H1 (cell line): ENCODE results near the gene GFRA4. TPM values are rescaled to one million over a fixed set of nuclear protein-coding genes. Genes with fewer than 3 reads are reported as not detected.

Experiments used
- CTCF ChIA-PET: fragments of 300-600 bp; sonication (Branson Sonifier 250); formaldehyde crosslinking; loops from one replicate; lab custom pipeline; 2021; ENCODE audit not compliant: partially characterized antibody; lab: Charles Lee
- POLR2A ChIA-PET: fragments of 300-600 bp; sonication (Branson Sonifier 250); formaldehyde crosslinking; loops from one replicate; lab custom pipeline; 2021; ENCODE audit warnings: inconsistent platforms; ENCODE audit not compliant: partially characterized antibody; lab: Charles Lee
- DNase-seq, 2 experiments: peaks; one replicate each; pipeline versions ENCODE4 v3.0.0 to v3.0.0-alpha.2; 2010 to 2022; ENCODE audit warnings: low spot score in 2 of 2, low read depth in 1 of 2, mixed read lengths in 1 of 2
- FAIRE-seq: peaks from 2 replicates; lab custom pipeline; 2011; peaks lifted over from hg19 to GRCh38; lab: Jason Lieb, UNC
- H2AFZ ChIP-seq: 2 replicates; pipeline ENCODE4 v1.8.1; 2012; ENCODE audit warnings: low read length, inconsistent platforms
- H2AK5ac ChIP-seq: 2 replicates; pipeline ENCODE4 v1.6.1; 2013; ENCODE audit warnings: low read depth, low read length
- H2BK120ac ChIP-seq: replicated peaks from 2 replicates; pipeline ENCODE3; 2013; ENCODE audit warnings: low read depth, low read length, inconsistent platforms
- H2BK12ac ChIP-seq: 2 replicates; pipeline ENCODE4 v1.6.1; 2013; ENCODE audit warnings: low read depth, low read length
- H2BK15ac ChIP-seq: 2 replicates; pipeline ENCODE4 v1.6.1; 2013; ENCODE audit warnings: low read length
- H2BK20ac ChIP-seq: 2 replicates; pipeline ENCODE4 v1.6.1; 2013; ENCODE audit warnings: low read length
- H2BK5ac ChIP-seq: 2 replicates; pipeline ENCODE4 v1.6.1; 2013; ENCODE audit warnings: low read depth, low read length
- H3K14ac ChIP-seq: 2 replicates; pipeline ENCODE4 v1.6.1; 2013; ENCODE audit warnings: inconsistent platforms; ENCODE audit not compliant: insufficient read length
- H3K18ac ChIP-seq: 2 replicates; pipeline ENCODE4 v1.6.1; 2013; ENCODE audit warnings: low read length; ENCODE audit errors: extremely low read depth
- H3K23ac ChIP-seq: 2 replicates; pipeline ENCODE4 v1.6.1; 2013; ENCODE audit warnings: inconsistent platforms; ENCODE audit not compliant: insufficient read length
- H3K23me2 ChIP-seq: 2 replicates; pipeline ENCODE4 v1.6.1; 2013; ENCODE audit warnings: low read depth, low read length
- H3K27ac ChIP-seq: 2 replicates; pipeline ENCODE4 v1.6.1; 2011; ENCODE audit warnings: low read depth, low read length, inconsistent platforms
- H3K27me3 ChIP-seq, 4 experiments: replicated peaks in 1 of 4; 1 replicate in 1 of 4; 2 replicates in 3 of 4; pipeline versions ENCODE4 v1.6.1 to v1.8.1; 2011 to 2013; ENCODE audit warnings: low read length in 3 of 4, mild to moderate bottlenecking in 3 of 4, inconsistent platforms in 2 of 4, mixed read lengths in 2 of 4, moderate library complexity in 1 of 4; ENCODE audit not compliant: control insufficient read depth in 3 of 4, insufficient read depth in 3 of 4; ENCODE audit errors: extremely low read depth in 1 of 4
- H3K36me3 ChIP-seq, 4 experiments: 2 replicates each; pipeline versions ENCODE4 v1.6.1 to v1.8.1; 2011 to 2013; ENCODE audit warnings: mild to moderate bottlenecking in 4 of 4, low read length in 3 of 4, moderate library complexity in 2 of 4, control low read depth in 1 of 4, inconsistent platforms in 1 of 4; ENCODE audit not compliant: insufficient read depth in 4 of 4, control insufficient read depth in 2 of 4
- H3K4ac ChIP-seq: replicated peaks from 2 replicates; pipeline ENCODE3; 2013; ENCODE audit warnings: low read length, low read depth, mixed read lengths, inconsistent platforms; ENCODE audit not compliant: insufficient read length
- H3K4me1 ChIP-seq, 4 experiments: replicated peaks in 1 of 4; 1 replicate in 1 of 4; 2 replicates in 3 of 4; pipeline versions ENCODE4 v1.6.1 to v1.8.1; 2011 to 2013; ENCODE audit warnings: low read length in 3 of 4, inconsistent platforms in 2 of 4, mixed read lengths in 1 of 4; ENCODE audit not compliant: insufficient read depth in 4 of 4, control insufficient read depth in 3 of 4
- H3K4me2 ChIP-seq, 2 experiments: 2 replicates each; pipeline versions ENCODE4 v1.6.1 to v1.8.1; 2011 to 2013; ENCODE audit warnings: low read depth in 2 of 2, low read length in 2 of 2, control low read depth in 1 of 2, inconsistent platforms in 1 of 2, mild to moderate bottlenecking in 1 of 2; ENCODE audit not compliant: insufficient read depth in 1 of 2
- H3K4me3 ChIP-seq, 4 experiments: fragments of 200-600, 300-600 bp in 1 of 4; sonication (generic), shearing (Covaris generic), sonication (Bioruptor Twin) in 1 of 4; 2 replicates each; pipeline versions ENCODE4 v1.5.1 to v1.8.1; 2011 to 2016; ENCODE audit warnings: low read length in 4 of 4, low read depth in 3 of 4, control low read depth in 2 of 4, inconsistent platforms in 2 of 4, mild to moderate bottlenecking in 2 of 4, mixed read lengths in 1 of 4, moderate library complexity in 1 of 4; ENCODE audit not compliant: insufficient read depth in 2 of 4; ENCODE audit errors: extremely low read depth in 1 of 4
- H3K56ac ChIP-seq: replicated peaks from 2 replicates; pipeline ENCODE3; 2013; ENCODE audit warnings: low read depth, mild to moderate bottlenecking, mixed read lengths, low read length, inconsistent platforms; ENCODE audit not compliant: insufficient read length
- H3K79me1 ChIP-seq: 2 replicates; pipeline ENCODE4 v1.6.1; 2013; ENCODE audit warnings: low read depth, low read length, control low read depth
- H3K79me2 ChIP-seq, 2 experiments: 2 replicates each; pipeline versions ENCODE4 v1.6.1 to v1.8.1; 2012 to 2013; ENCODE audit warnings: low read length in 2 of 2, mild to moderate bottlenecking in 2 of 2, inconsistent platforms in 1 of 2; ENCODE audit not compliant: insufficient read depth in 2 of 2, control insufficient read depth in 1 of 2
- H3K9ac ChIP-seq, 4 experiments: replicated peaks in 1 of 4; 1 replicate in 1 of 4; 2 replicates in 3 of 4; pipeline versions ENCODE4 v1.6.1 to v1.8.1; 2011 to 2013; ENCODE audit warnings: low read depth in 3 of 4, low read length in 3 of 4, control low read depth in 2 of 4, mild to moderate bottlenecking in 2 of 4, moderate library complexity in 2 of 4, inconsistent platforms in 1 of 4; ENCODE audit errors: extremely low read depth in 1 of 4
- H3K9me3 ChIP-seq, 2 experiments: 2 replicates each; pipeline versions ENCODE4 v1.6.1 to v1.8.1; 2012 to 2013; ENCODE audit warnings: mild to moderate bottlenecking in 2 of 2, moderate library complexity in 2 of 2, control low read depth in 1 of 2, inconsistent platforms in 1 of 2, low read depth in 1 of 2, low read length in 1 of 2, mixed read lengths in 1 of 2; ENCODE audit not compliant: insufficient read depth in 2 of 2
- H4K20me1 ChIP-seq, 2 experiments: replicated peaks in 1 of 2; 2 replicates each; pipeline versions ENCODE3 to v1.8.1; 2011 to 2013; ENCODE audit warnings: inconsistent platforms in 2 of 2, low read length in 2 of 2, mild to moderate bottlenecking in 1 of 2; ENCODE audit not compliant: insufficient read depth in 2 of 2, control insufficient read depth in 1 of 2
- H4K5ac ChIP-seq: 2 replicates; pipeline ENCODE4 v1.6.1; 2013; ENCODE audit warnings: low read length, low read depth, mixed read lengths, inconsistent platforms; ENCODE audit not compliant: insufficient read length
- H4K8ac ChIP-seq: 2 replicates; pipeline ENCODE4 v1.8.0; 2013; ENCODE audit warnings: mild to moderate bottlenecking, moderate library complexity, low read length, inconsistent platforms; ENCODE audit not compliant: insufficient read depth; ENCODE audit errors: extremely low read depth
- H4K91ac ChIP-seq: replicated peaks from 2 replicates; pipeline ENCODE3; 2013; ENCODE audit warnings: low read length, mixed read lengths, inconsistent platforms; ENCODE audit not compliant: insufficient read length
- BACH1 ChIP-seq: IDR thresholded peaks from 2 replicates; pipeline ENCODE4 v1.6.1; 2012; ENCODE audit warnings: low read length, improper control_type of control experiment
- HDAC6 ChIP-seq: IDR thresholded peaks from one replicate; pipeline ENCODE4 v1.7.1; 2012; ENCODE audit warnings: low read depth, mild to moderate bottlenecking, inconsistent platforms, low read length, moderate library complexity
- KDM4A ChIP-seq: IDR thresholded peaks from one replicate; pipeline ENCODE4 v1.7.1; 2012; ENCODE audit warnings: low read depth, mild to moderate bottlenecking, moderate library complexity, low read length, inconsistent platforms; ENCODE audit not compliant: severe bottlenecking
- NANOG ChIP-seq: IDR thresholded peaks from 2 replicates; pipeline ENCODE4 v1.6.1; 2011; ENCODE audit warnings: low read length, low read depth, mild to moderate bottlenecking, inconsistent platforms; ENCODE audit not compliant: insufficient read depth, poor library complexity, severe bottlenecking
- RXRA ChIP-seq: IDR thresholded peaks from 2 replicates; pipeline ENCODE4 v1.6.1; 2011; ENCODE audit warnings: low read depth, mild to moderate bottlenecking, low read length, moderate library complexity; ENCODE audit not compliant: insufficient read depth
- SIX5 ChIP-seq: IDR thresholded peaks from 2 replicates; pipeline ENCODE4 v1.6.1; 2011; ENCODE audit warnings: mild to moderate bottlenecking, low read depth, low read length
- SP4 ChIP-seq: IDR thresholded peaks from 2 replicates; pipeline ENCODE4 v1.6.1; 2012; ENCODE audit warnings: low read length, inconsistent platforms
- WGBS, 2 experiments: shearing (Covaris generic) in 1 of 2; methylation state at CpG; one replicate each; pipeline versions ENCODE4 v1.1.6 to v1.1.7; 2013 to 2015; ENCODE audit warnings: low lambda C conversion rate in 2 of 2, mixed read lengths in 2 of 2, inconsistent platforms in 1 of 2, low coverage in 1 of 2, missing lambda C conversion rate in 1 of 2; ENCODE audit not compliant: insufficient replicate concordance in 2 of 2, insufficient coverage in 1 of 2, insufficient read length in 1 of 2; ENCODE audit errors: extremely low coverage in 1 of 2, missing lambda C conversion rate in 1 of 2; 5-methylcytosine and 5-hydroxymethylcytosine counted together
- polyA plus RNA-seq, 7 experiments: library from polyadenylated mRNA; depleted of rRNA in 3 of 7; stranded (reverse) in 5 of 7; unstranded in 2 of 7; fragments of >200 nt in 5 of 7; fragments of 200-250 nt in 2 of 7; gene quantifications; 1 replicate in 5 of 7; 2 replicates in 1 of 7; 4 replicates in 1 of 7; pipeline versions ENCODE4 v1.2.1 to v1.2.3, GENCODE V29; 2011 to 2013; ENCODE audit warnings: missing spikeins in 2 of 7, mixed read lengths in 2 of 7
- total RNA-seq: library from RNA; stranded (reverse); fragmentation: NEBNext Ultra II Directional; extraction: Animal tissue kit (Norgen Biotek cat#: 25700); gene quantifications from 2 replicates; pipeline ENCODE4 v1.2.1, GENCODE V29; 2021
- TF ChIP-seq, protein P1 (sequence below): IDR thresholded peaks from 2 replicates; pipeline ENCODE4 v1.6.1; 2011; ENCODE audit warnings: low read length, improper control_type of control experiment

Gene GFRA4
- total and polyA plus RNA-seq, 2 of the 8 experiments (the other 6 are each of a cell fraction or from before 2014, with no cell fraction given), result 0.05 TPM; not detected in 1

GRCh38 chr20:3693376-3693775 is 30.2 kb upstream of the GFRA4 start:
- H3K14ac ChIP-seq, result no peak overlapping the region
- POLR2A ChIA-PET, result interaction anchor here (0.6 to 1.2 kb wide), 2 partner anchors 13 to 85 kb away, joined by 3 read pairs; no protein-coding TSS in a partner anchor
- H3K79me2 ChIP-seq, result no peaks in the 10 kb centered on the region

More at GRCh38 chr20:3693376-3693775, 30.2 kb upstream of the GFRA4 start:
- H3K27me3 ChIP-seq, result no peaks in the 10 kb centered on the region
- DNase-seq (no peak), FAIRE-seq (no peak)
- no peaks in the 10 kb centered on the region for H4K20me1 ChIP-seq
- no peaks in the 10 kb centered on the region for H3K4me1 ChIP-seq
- no peak overlapping the region for H3K4me3 ChIP-seq
- no peaks in the 10 kb centered on the region for H3K36me3 ChIP-seq
- no peak overlapping the region for H3K9ac ChIP-seq
- no peak overlapping the region for H2BK5ac ChIP-seq
- no peaks in the 10 kb centered on the region for H3K23me2 ChIP-seq
- H3K23ac ChIP-seq, result no peak overlapping the region
- H2BK20ac ChIP-seq, result no peak overlapping the region
- WGBS, 2 experiments, result 90% methylated on average over 13 of the region's 13 CpGs; no CpG with 5 or more reads in 1 of the 2 experiments
- no peak overlapping the region for H3K56ac ChIP-seq
- H4K91ac ChIP-seq, result no peak overlapping the region
- CTCF ChIA-PET, result interaction anchor here (42.0 to 45.1 kb wide), 2 partner anchors 7 kb away, joined by 1432 read pairs; partner anchors contain the start of genes ADAM33 and SIGLEC1
- H3K18ac ChIP-seq, result no peak overlapping the region
- H2BK15ac ChIP-seq, result no peak overlapping the region
- no peak overlapping the region for H3K27ac ChIP-seq
- no peak overlapping the region for H2BK12ac ChIP-seq
- no peak overlapping the region for H2AFZ ChIP-seq
- no peak overlapping the region for H2BK120ac ChIP-seq
- H3K4me2 ChIP-seq, result no peak overlapping the region
- no peak overlapping the region for H3K4ac ChIP-seq
- no peaks in the 10 kb centered on the region for H3K79me1 ChIP-seq
- H4K8ac ChIP-seq, result 0 out of 2 replicates have a peak overlapping the region, but pooled peaks have one; percentile 35
- no peak overlapping the region for H2AK5ac ChIP-seq
- TF ChIP-seq SP4 (no peak), KDM4A (no peak), RXRA (no peak), HDAC6 (no peak), BACH1 (no peak), SIX5 (no peak), NANOG (no peak)
- TF ChIP-seq, protein P1, sequence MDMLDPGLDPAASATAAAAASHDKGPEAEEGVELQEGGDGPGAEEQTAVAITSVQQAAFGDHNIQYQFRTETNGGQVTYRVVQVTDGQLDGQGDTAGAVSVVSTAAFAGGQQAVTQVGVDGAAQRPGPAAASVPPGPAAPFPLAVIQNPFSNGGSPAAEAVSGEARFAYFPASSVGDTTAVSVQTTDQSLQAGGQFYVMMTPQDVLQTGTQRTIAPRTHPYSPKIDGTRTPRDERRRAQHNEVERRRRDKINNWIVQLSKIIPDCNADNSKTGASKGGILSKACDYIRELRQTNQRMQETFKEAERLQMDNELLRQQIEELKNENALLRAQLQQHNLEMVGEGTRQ, result no peak
- TF ChIP-seq, all 59 proteins: peak for 0
- Histone ChIP-seq H3K9me3 (peaks cover 4 to 6% of the 10 kb centered on the region in 2 experiments; a peak in 2 of 4 replicates), H4K5ac (no peak overlapping the region)
